Measurements from ENCODE around the gene RSRC1. TPM values are rescaled to one million over a fixed set of nuclear protein-coding genes. Genes with fewer than 3 reads are reported as not detected.
"Not testable (repeated sequence)": the region's sequence is repeated elsewhere in the genome, so short reads cannot be mapped to it uniquely, and the experiment has no call there.

The RSRC1 gene
- total RNA-seq, 1 experiment from 2014 or later, result 49.4 TPM

DNA sequence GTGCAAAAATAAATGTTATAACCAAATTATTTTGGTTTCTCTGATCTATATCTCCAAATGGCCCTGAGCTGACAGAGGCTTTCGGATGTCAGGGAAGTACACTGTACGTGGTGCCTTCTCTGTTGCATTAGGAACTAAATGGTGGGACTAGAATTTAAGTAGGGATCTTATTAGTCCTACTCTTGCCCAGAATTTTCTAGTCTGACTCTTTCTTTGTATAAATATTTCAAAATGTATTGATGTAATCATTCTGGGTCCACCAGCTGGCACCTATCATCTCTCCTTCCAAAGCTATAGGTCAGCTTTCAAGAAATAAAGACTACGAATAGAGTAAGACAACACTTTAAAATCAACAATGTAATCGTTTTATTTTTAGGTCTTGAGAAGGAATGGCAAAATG lies 438.8 kb downstream of the RSRC1 start:
- H3K9me3 ChIP-seq (ENCODE audit: control insufficient read depth, insufficient read depth, low read depth, low read length), result no peaks in the 10 kb centered on the region
- no peaks in the 10 kb centered on the region for H3K27me3 ChIP-seq (ENCODE audit: control insufficient read depth, insufficient read depth, low read length)
- TF ChIP-seq SIN3A (IDR thresholded peaks at IDR 0.05; ENCODE audit: borderline replicate concordance, insufficient read depth, low read depth, low read length) (no peak), TCF7L2 (IDR thresholded peaks at IDR 0.05; ENCODE audit: low read depth, low read length) (no peak), CTCF (IDR thresholded peaks at IDR 0.05) (no peak), POLR2AphosphoS5 (IDR thresholded peaks at IDR 0.05; ENCODE audit: low read depth, low read length) (no peak)
- TF ChIP-seq, protein P1, sequence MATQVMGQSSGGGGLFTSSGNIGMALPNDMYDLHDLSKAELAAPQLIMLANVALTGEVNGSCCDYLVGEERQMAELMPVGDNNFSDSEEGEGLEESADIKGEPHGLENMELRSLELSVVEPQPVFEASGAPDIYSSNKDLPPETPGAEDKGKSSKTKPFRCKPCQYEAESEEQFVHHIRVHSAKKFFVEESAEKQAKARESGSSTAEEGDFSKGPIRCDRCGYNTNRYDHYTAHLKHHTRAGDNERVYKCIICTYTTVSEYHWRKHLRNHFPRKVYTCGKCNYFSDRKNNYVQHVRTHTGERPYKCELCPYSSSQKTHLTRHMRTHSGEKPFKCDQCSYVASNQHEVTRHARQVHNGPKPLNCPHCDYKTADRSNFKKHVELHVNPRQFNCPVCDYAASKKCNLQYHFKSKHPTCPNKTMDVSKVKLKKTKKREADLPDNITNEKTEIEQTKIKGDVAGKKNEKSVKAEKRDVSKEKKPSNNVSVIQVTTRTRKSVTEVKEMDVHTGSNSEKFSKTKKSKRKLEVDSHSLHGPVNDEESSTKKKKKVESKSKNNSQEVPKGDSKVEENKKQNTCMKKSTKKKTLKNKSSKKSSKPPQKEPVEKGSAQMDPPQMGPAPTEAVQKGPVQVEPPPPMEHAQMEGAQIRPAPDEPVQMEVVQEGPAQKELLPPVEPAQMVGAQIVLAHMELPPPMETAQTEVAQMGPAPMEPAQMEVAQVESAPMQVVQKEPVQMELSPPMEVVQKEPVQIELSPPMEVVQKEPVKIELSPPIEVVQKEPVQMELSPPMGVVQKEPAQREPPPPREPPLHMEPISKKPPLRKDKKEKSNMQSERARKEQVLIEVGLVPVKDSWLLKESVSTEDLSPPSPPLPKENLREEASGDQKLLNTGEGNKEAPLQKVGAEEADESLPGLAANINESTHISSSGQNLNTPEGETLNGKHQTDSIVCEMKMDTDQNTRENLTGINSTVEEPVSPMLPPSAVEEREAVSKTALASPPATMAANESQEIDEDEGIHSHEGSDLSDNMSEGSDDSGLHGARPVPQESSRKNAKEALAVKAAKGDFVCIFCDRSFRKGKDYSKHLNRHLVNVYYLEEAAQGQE (IDR thresholded peaks at IDR 0.05; ENCODE audit: insufficient read depth in 1 of 2, low read depth in 2 of 2, low read length in 1 of 2), result no peak
- no peaks in the 10 kb centered on the region for H3K4me1 ChIP-seq (ENCODE audit: control insufficient read depth, insufficient read depth, low read length)
- no TSS peak for BruUV-seq (replicated peaks)
- CTCF ChIA-PET, result no interaction called here
- ATAC-seq (no peak), DNase-seq (ENCODE audit: low read depth, low spot score) (no peak)
- H3K36me3 ChIP-seq (ENCODE audit: control insufficient read depth, insufficient read depth, low read length), result no peaks in the 10 kb centered on the region
- in situ Hi-C loops (cut with HindIII; ENCODE audit: low pct_unique_long_range_greater_than_20kb, low sequenced_read_pairs) (no loop called here), intact Hi-C loops (cut with micrococcal nuclease; ENCODE audit: unreplicated experiment) (loop anchor here (10.0 kb wide), 1 partner anchor 96 kb away; the partner anchor contains the start of gene GFM1)
- POLR2A ChIA-PET, result no interaction called here
- no peak overlapping the region for H3K27ac ChIP-seq (ENCODE audit: low read length)
- no peak overlapping the region for H3K4me3 ChIP-seq (ENCODE audit: low read depth in 2 of 2, low read length in 2 of 2)

GRCh38 chr3:158549938-158550337 lies 440.0 kb downstream of the RSRC1 start:
- H3K27me3 ChIP-seq (ENCODE audit: control insufficient read depth, insufficient read depth, low read length); BruUV-seq (replicated peaks); ATAC-seq; H3K4me3 ChIP-seq (ENCODE audit: low read depth in 2 of 2, low read length in 2 of 2); H3K9me3 ChIP-seq (ENCODE audit: control insufficient read depth, insufficient read depth, low read depth, low read length); in situ Hi-C loops (cut with HindIII; ENCODE audit: low pct_unique_long_range_greater_than_20kb, low sequenced_read_pairs); DNase-seq (ENCODE audit: low read depth, low spot score); H3K4me1 ChIP-seq (ENCODE audit: control insufficient read depth, insufficient read depth, low read length); H3K36me3 ChIP-seq (ENCODE audit: control insufficient read depth, insufficient read depth, low read length); H3K27ac ChIP-seq (ENCODE audit: low read length): not testable (repeated sequence)
- intact Hi-C loops (cut with micrococcal nuclease; ENCODE audit: unreplicated experiment), result loop anchor here (10.0 kb wide), 1 partner anchor 95 kb away; the partner anchor contains the start of gene GFM1
- POLR2A ChIA-PET, result interaction anchor here (0.5 kb wide), 1 partner anchor 169 kb away, joined by 5 read pairs; no protein-coding TSS in a partner anchor
- CTCF ChIA-PET, result interaction anchor here (1.1 kb wide), 1 partner anchor 240 kb away, joined by 3 read pairs; no protein-coding TSS in a partner anchor

DNA sequence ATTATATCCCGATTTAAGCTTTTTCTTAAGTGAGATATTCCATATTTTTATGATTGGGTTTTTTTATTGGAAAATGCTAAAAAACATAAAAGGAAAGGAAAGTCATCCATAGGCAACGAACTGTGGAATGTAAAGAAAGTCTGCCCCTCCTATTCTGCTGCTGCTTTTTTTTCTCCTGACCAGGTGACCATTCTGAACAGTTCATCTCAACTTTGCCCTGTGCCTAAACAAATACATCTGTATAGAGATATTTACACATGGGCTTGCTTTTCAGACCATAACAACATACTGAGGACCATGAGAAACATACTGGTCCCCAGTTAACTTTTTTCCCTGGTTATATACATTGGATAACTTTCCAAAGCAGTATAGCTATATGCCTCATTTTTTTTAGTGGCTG lies 442.2 kb downstream of the RSRC1 start:
- TF ChIP-seq SIN3A (IDR thresholded peaks at IDR 0.05; ENCODE audit: borderline replicate concordance, insufficient read depth, low read depth, low read length), result no peak
- TF ChIP-seq CTCF (IDR thresholded peaks at IDR 0.05), result no peak
- TF ChIP-seq, protein P1 (IDR thresholded peaks at IDR 0.05; ENCODE audit: insufficient read depth in 1 of 2, low read depth in 2 of 2, low read length in 1 of 2), result no peak
- no peak for TF ChIP-seq TCF7L2 (IDR thresholded peaks at IDR 0.05; ENCODE audit: low read depth, low read length)
- TF ChIP-seq POLR2AphosphoS5 (IDR thresholded peaks at IDR 0.05; ENCODE audit: low read depth, low read length), result no peak
- ChIA-PET POLR2A (interaction anchor here (0.6 to 0.7 kb wide), 2 partner anchors 19 to 65 kb away, joined by 3 to 8 read pairs; partner anchors contain the start of gene MLF1), CTCF (interaction anchor here (0.7 kb wide), 1 partner anchor 27 kb away, joined by 4 read pairs; no protein-coding TSS in a partner anchor)
- Histone ChIP-seq H3K27me3 (ENCODE audit: control insufficient read depth, insufficient read depth, low read length) (no peaks in the 10 kb centered on the region), H3K36me3 (ENCODE audit: control insufficient read depth, insufficient read depth, low read length) (no peaks in the 10 kb centered on the region), H3K27ac (ENCODE audit: low read length) (no peak overlapping the region), H3K4me3 (ENCODE audit: low read depth in 2 of 2, low read length in 2 of 2) (no peak overlapping the region), H3K9me3 (ENCODE audit: control insufficient read depth, insufficient read depth, low read depth, low read length) (no peaks in the 10 kb centered on the region), H3K4me1 (ENCODE audit: control insufficient read depth, insufficient read depth, low read length) (no peaks in the 10 kb centered on the region)
- ATAC-seq, result no peak
- BruUV-seq (replicated peaks), result no TSS peak
- in situ Hi-C loops (cut with HindIII; ENCODE audit: low pct_unique_long_range_greater_than_20kb, low sequenced_read_pairs), result no loop called here
- DNase-seq (ENCODE audit: low read depth, low spot score), result no peak
- intact Hi-C loops (cut with micrococcal nuclease; ENCODE audit: unreplicated experiment), result no loop called here
